Activated CD4-positive, CD25-positive, alpha-beta regulatory T cell treated with anti-CD3 and anti-CD28 coated beads, Interleukin-2, amount 50 U/mL, for 24 hours (primary cell): ENCODE results near the gene WARS2.

Experiments
- ATAC-seq, 2 donors: fragments of 150-1000 bp; cut with Tn5 transposase; one replicate each; pipeline ENCODE4 v1.10.0; 2021; ENCODE audit warnings: mild to moderate bottlenecking in 1 of 2, moderate library complexity in 1 of 2

WARS2 gene

DNA sequence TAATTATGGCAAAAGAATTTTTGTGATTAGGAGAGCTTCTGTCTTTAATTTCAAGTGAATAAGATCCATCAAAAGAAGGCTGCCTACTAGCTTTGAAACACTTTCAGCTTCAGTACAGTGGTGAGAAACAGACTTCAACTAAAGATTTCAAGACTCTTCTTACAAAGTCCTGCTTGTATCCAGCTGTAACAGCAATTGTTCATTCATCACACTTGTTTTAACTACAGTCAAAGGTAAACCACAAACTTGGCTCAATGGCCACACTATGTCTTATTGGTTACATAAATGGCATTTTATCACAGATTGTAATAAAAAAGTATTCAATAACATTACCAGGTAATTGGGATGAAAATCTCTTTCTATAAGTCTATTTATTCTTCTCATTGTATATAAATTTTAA, 59.2 kb downstream of the WARS2 start:
- no peak for ATAC-seq

- no peak for ATAC-seq
These were observed 59.9 kb downstream of the WARS2 start for GRCh38 chr1:119080586-119080985.

- ATAC-seq: no peak
These were observed 60.6 kb downstream of the WARS2 start for GRCh38 chr1:119079881-119080280.

- ATAC-seq: no peak
These were observed 64.8 kb downstream of the WARS2 start for GRCh38 chr1:119075614-119076013.

DNA sequence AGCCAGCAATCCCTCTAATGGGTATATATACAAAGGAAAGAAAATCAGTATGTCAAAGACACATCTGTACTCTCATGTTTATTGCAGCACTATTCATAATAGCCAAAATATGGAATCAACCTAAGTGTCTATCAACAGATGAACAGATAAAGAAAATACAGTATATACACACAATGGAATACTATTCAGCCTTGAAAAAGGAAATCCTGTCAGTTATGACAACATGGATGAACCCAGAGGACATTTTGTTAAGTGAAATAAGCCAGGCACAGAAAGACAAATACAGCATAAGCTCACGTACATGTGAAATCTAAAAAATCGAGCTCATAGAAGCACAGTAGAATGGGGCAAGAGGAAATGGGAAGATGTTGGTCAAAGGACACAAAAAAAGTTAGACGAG, 69.1 kb downstream of the WARS2 start:
- ATAC-seq: no peak

GRCh38 chr1:119069682-119070081, 70.8 kb downstream of the WARS2 start:
- no peak for ATAC-seq

DNA sequence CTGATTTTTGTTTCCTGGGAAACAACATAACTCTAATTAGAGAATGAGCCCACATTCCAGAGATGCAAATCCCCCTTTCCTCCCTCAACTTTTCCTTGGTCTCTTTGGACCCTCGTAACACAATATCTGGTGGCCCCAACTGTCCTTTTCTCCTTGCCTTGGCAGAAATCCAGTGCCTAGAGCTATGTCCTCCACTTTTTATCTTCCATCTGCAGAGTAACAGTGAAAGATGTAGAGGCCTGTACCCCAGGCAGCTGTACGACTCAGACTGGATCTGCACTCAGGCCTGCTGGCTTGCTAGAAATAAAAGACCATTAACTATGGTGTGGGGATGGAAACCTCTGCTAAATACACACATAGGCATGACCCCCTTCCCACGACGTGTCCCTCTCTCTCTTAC, 72.0 kb downstream of the WARS2 start:
- no peak for ATAC-seq

- no peak for ATAC-seq
These were observed 78.8 kb downstream of the WARS2 start for GRCh38 chr1:119061700-119062099.

DNA sequence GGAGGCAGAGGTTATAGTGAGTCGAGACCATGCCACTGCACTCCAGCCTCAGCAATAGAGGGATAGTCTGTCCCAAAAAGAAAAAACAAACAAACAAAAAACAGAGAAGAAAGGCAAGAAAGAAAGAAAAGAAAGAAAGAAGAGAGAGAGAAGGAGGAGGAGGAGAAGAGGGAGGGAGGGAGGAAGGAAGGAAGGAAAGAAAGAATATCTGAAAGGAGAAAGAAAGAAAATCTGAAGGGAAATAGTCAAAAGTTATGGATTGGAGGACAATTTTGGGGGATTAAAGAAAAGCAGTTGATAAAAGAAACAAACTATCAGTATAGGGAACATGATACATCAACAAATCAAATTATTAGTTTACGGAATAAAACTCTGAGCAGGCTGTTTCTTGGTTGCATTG, 84.9 kb downstream of the WARS2 start:
- ATAC-seq: no peak

DNA sequence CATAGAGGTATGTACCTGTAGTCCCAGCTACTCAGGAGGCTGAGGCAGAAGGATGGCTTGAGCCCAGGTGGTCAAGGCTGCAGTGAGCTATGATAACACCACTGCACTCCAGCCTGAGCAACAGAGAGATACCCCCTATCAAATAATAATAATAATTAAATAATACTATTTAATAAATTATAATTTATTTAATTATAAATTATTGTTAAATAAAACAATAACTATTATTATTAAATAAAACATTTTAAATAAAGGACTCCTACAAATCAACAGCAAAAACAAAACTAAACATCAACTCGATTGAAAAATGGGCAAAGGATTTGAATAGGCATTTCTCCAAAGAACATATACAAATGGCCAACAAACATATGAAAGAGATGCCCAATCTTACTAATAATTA, 86.5 kb downstream of the WARS2 start:
- no peak for ATAC-seq

DNA sequence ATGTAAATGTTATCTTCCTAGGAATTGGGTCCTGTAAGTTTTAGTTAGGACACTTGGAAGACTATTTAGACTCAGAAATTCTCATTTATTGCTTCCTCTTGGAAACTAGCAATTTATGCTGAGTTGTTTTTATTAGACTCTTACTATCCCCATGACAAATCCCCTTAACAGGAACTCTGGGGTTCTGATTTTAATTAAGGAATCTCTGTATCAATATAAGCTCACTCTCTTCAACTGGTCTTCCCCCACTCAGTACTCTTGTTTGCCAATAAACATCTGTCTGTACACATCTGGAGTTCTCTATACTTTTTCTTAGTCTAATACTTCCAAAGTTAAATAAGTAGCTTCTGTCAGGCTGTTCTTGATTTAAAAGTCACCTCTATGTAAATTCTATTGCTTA, 88.2 kb downstream of the WARS2 start:
- no peak for ATAC-seq

GRCh38 chr1:119048624-119049404, 91.6 kb downstream of the WARS2 start:
- no peak for ATAC-seq

DNA sequence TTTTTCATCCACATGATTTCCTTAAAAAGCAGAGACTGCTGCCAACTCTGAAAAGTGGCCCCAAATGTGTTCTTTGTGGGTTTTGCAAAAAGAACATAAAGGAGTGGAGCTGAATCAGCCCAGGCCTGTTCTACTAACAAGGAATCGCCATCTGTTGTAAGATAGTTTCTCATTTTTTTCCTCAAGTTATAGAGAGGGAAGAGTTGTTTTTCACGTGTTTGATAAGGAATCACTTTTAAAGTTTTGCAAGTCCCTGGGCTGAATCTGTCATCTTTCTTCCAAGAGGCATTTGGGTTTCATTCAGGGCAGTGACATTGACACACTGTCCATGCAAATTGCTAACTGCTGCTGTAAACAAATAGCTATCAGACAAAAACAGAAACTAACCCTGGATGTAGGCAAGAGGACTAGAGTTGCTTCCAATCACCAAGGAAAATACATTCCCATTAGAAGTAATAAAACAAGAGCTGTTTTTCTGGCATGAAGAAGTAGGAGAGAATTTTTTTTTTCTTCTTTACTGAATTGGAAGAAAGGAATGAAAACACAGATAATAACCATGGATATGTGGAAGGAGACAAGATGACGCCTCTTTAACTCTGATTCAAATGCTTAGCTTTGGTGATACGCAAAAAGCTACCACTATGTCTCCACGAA, 93.5 kb downstream of the WARS2 start:
- ATAC-seq: no peak

- no peak for ATAC-seq
These were observed 94.0 kb downstream of the WARS2 start for GRCh38 chr1:119046429-119046784.

- ATAC-seq: no peak
These were observed 95.2 kb downstream of the WARS2 start for GRCh38 chr1:119045096-119045746.

DNA sequence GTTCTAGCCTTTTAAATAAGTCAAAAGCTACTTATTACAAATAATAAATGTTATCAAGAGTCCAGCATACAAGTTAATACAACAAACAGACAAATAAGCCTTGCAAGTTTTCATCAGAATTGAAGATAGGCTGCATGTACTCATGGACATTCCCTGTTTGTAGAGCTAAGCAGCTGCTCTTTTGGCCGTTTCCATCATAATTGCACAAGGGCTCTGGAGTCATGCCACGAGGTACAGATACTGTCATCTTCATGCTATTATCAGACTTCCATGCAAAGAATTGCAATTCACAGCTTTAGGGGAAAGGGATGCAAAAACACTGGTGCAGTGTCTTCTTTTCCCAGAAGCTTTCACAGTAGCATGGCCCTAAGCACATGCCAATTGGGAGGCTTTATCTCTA, 99.5 kb downstream of the WARS2 start:
- ATAC-seq: no peak

GRCh38 chr1:119040489-119040888, 100.0 kb downstream of the WARS2 start:
- ATAC-seq: no peak

DNA sequence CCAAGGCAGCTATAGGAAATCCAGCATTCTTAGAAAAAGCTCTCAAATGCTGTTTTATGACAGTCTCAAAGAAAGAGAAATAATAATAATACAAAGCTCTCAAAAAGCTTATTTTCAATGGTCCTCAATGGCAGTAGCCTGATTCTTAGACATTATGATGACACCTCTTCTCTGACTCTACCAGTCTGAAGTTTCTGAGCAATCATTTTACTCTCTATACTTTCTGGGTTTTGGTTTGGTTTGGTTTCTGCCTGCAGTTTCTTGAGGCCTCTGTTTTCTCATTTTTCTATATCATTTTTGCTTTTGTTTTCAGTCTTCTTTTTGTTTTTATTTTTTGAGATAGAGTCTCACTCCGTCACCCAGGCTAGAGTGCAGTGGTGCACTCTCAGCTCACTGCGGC, 102.1 kb downstream of the WARS2 start:
- ATAC-seq: no peak

DNA sequence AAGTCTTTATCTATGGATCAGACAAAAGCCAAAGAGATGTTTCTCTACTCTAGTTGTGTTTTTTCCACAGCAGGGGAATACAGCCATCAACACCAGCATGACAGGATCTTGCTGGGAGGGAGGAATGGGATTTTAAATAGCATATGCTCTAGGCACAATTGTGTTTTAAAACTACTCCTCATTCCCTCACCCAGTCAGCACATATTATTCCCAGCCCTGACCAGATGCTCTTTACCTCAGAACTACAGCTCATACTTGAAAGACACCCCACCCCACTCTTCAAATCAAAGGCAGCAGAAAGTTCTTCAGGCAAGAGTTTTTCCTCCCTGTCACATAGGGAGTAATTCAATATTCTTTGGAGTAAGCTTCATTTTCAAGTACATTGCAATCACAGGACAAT, 106.1 kb downstream of the WARS2 start:
- ATAC-seq: no peak

DNA sequence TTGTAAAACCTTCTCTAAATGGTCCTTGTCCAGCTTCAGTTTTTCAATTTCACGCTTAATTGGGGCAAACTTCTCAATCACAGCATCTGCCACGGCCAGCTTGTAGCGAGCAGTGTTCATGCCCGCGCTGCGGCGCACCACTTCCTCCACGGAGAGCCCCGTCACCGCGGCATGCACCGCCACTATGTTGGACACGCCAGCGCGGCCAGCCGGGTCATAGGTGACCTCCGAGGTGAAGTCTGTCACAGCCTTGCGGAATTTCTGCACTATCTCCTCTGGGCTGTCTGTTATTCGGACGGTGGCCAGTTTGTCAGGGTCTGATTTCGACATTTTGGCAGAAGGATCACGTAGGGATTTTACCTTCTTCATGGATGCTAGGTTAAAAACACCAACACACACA, 107.5 kb downstream of the WARS2 start:
- ATAC-seq: no peak

- ATAC-seq: no peak
These were observed 112.7 kb downstream of the WARS2 start for GRCh38 chr1:119027759-119028158.

- ATAC-seq: no peak
These were observed 113.5 kb downstream of the WARS2 start for GRCh38 chr1:119026956-119027355.

GRCh38 chr1:119015547-119015946, 124.9 kb downstream of the WARS2 start:
- no peak for ATAC-seq

- no peak for ATAC-seq
These were observed 128.1 kb downstream of the WARS2 start for GRCh38 chr1:119012383-119012782.
